ENCODE results near the gene GPR84. TPM values are rescaled to one million over a fixed set of nuclear protein-coding genes. Genes with fewer than 3 reads are reported as not detected.
A peak's percentile ranks its signal among the peaks of the same experiment; 100 is the strongest.

GPR84 gene
- total and polyA plus RNA-seq, 2 donors (not counting 1 experiment from before 2014, with no cell fraction given) = 0.16 TPM; not detected in 1

DNA sequence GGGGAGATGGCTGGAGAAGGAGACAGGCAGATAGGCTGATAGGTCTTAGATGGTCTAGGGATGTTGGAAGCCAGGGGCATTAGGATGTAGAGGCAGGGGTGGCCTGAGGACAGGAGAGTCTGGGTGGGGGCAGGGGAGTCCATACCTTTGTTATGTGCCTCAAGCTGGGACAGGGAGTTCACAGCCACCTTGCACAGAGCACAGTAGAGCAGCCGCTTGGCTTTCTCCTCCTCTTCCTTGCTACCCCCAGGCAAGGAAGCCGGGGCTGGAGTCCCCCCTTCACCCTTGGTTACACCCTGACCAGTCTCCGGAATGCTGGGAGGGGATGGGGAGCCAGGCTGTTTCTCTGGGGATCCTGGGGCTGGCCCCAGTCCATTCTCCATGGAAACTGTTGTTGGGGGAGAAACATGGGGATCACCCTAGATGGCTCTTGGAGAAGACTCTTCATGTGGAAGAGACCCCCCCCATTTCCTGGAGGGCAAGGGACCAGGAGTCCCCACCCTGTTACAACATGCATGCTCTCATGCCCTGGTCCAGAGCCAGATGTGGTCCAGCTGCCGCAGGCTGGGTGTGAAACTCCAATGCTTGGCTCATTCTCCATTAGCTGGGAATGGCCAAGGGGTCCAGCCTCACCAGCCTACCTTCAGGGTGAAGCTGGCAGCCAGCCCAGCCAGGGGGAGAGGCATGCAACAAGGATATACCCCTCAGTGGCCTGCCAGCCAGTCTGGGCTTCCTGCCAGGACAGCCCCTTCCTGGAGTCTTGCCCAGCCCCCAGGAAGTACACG lies 7.2 kb upstream of the GPR84 start:
- WGBS (ENCODE audit: insufficient coverage) = 55% methylated on average over 2 of the region's 5 CpGs
- no peak for ATAC-seq (ENCODE audit: low read depth)
- Histone ChIP-seq H3K27me3 (replicated peaks in 1 of 4; ENCODE audit: control extremely low read depth in 1 of 4, control insufficient read depth in 3 of 4, insufficient read depth in 4 of 4, low read length in 3 of 4) (no peaks in the 10 kb centered on the region), H3K27ac (ENCODE audit: low read length in 2 of 2) (no peak overlapping the region), H2AFZ (ENCODE audit: insufficient read depth, low read depth, low read length, poor library complexity, severe bottlenecking) (no peak overlapping the region), H3K4me3 (ENCODE audit: control extremely low read depth in 1 of 5, extremely low read depth in 1 of 5, insufficient read depth in 1 of 5, low read depth in 2 of 5, low read length in 4 of 5) (no peak overlapping the region), H3K9ac (ENCODE audit: low read length) (no peak overlapping the region), H3K4me2 (replicated peaks; ENCODE audit: low read depth, low read length, poor library complexity, severe bottlenecking) (no peak overlapping the region), H3K79me2 (ENCODE audit: control insufficient read depth, insufficient read depth, low read length) (no peaks in the 10 kb centered on the region), H3K4me1 (ENCODE audit: control insufficient read depth in 2 of 2, insufficient read depth in 2 of 2, low read length in 2 of 2) (peaks cover 5 to 20% of the 10 kb centered on the region in 2 donors), H4K20me1 (ENCODE audit: control insufficient read depth, insufficient read depth, low read length, poor library complexity, severe bottlenecking) (no peaks in the 10 kb centered on the region), H3K36me3 (replicated peaks in 1 of 2; ENCODE audit: control extremely low read depth in 1 of 2, control insufficient read depth in 1 of 2, extremely low read depth in 1 of 2, insufficient read depth in 2 of 2, low read length in 1 of 2) (peaks cover 0 to 24% of the 10 kb centered on the region in 2 experiments), H3K9me3 (ENCODE audit: control extremely low read depth in 1 of 3, control insufficient read depth in 2 of 3, insufficient read depth in 1 of 3, low read length in 2 of 3) (no peaks in the 10 kb centered on the region)
- Mint-ChIP-seq H3K27me3 (no peaks in the 10 kb centered on the region), H3K9me3 (ENCODE audit: insufficient read depth) (no peaks in the 10 kb centered on the region), H3K27ac (peak overlapping the region; percentile 59), H3K4me1 (peaks cover 14% of the 10 kb centered on the region), H3K4me3 (no peak overlapping the region)
- CTCF ChIA-PET = interaction anchor here (0.6 to 3.4 kb wide), 18 partner anchors 8 to 157 kb away, joined by 3 to 24 read pairs (median 6); partner anchors contain the start of genes NCKAP1L and ZNF385A
- intact Hi-C loops (cut with micrococcal nuclease) = no loop called here
- POLR2A ChIA-PET = no interaction called here
- no peak for DNase-seq
- TF ChIP-seq EZH2 (IDR thresholded peaks at IDR 0.05; ENCODE audit: borderline replicate concordance, insufficient read depth, low read depth, low read length, poor library complexity, severe bottlenecking) = no peak
- TF ChIP-seq, protein P1, sequence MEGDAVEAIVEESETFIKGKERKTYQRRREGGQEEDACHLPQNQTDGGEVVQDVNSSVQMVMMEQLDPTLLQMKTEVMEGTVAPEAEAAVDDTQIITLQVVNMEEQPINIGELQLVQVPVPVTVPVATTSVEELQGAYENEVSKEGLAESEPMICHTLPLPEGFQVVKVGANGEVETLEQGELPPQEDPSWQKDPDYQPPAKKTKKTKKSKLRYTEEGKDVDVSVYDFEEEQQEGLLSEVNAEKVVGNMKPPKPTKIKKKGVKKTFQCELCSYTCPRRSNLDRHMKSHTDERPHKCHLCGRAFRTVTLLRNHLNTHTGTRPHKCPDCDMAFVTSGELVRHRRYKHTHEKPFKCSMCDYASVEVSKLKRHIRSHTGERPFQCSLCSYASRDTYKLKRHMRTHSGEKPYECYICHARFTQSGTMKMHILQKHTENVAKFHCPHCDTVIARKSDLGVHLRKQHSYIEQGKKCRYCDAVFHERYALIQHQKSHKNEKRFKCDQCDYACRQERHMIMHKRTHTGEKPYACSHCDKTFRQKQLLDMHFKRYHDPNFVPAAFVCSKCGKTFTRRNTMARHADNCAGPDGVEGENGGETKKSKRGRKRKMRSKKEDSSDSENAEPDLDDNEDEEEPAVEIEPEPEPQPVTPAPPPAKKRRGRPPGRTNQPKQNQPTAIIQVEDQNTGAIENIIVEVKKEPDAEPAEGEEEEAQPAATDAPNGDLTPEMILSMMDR (IDR thresholded peaks at IDR 0.05) = no peak

DNA sequence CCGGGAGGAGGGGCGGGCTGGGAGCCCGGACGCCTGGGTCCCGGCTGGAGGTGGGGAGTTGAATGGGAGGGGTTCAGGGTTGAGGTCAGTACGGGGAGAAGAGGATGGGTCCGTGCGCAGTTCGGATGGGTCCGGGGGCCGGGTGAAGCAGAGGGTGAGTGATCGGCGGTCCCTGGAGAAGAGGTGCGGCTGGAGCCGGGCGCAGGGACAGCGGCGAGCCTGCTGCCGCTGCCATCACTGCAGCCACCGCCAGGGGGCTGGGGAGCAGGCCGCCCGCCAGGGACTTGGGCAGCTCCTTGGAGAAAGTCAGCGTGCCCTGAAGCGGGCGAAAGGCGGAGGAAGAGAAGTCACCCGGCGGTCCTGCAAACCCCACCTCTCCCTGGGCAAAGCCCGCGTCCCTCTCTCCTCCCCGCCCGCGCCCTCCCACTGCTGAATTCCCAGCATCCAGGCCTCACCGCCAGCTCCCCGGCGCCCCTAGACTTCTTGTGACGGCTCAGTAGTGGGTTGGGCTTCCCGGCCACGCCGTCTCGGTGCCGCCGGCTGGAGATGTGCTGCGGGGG lies 6.0 kb upstream of the GPR84 start:
- peaks cover 0 to 19% of the 10 kb centered on the region in 2 experiments for H3K36me3 ChIP-seq (replicated peaks in 1 of 2; ENCODE audit: control extremely low read depth in 1 of 2, control insufficient read depth in 1 of 2, extremely low read depth in 1 of 2, insufficient read depth in 2 of 2, low read length in 1 of 2)
- peaks cover 14% of the 10 kb centered on the region for H3K4me1 Mint-ChIP-seq
- TF ChIP-seq EZH2 (IDR thresholded peaks at IDR 0.05; ENCODE audit: borderline replicate concordance, insufficient read depth, low read depth, low read length, poor library complexity, severe bottlenecking) = no peak
- TF ChIP-seq, protein P1 (IDR thresholded peaks at IDR 0.05) = peak; percentile 39
- H3K9me3 ChIP-seq (ENCODE audit: control extremely low read depth in 1 of 3, control insufficient read depth in 2 of 3, insufficient read depth in 1 of 3, low read length in 2 of 3) = no peaks in the 10 kb centered on the region
- intact Hi-C loops (cut with micrococcal nuclease) = no loop called here
- H3K27ac Mint-ChIP-seq = no peak overlapping the region
- no peaks in the 10 kb centered on the region for H3K9me3 Mint-ChIP-seq (ENCODE audit: insufficient read depth)
- POLR2A ChIA-PET = interaction anchor here (0.7 to 0.8 kb wide), 3 partner anchors 10 to 90 kb away, joined by 3 to 4 read pairs (median 3); partner anchors contain the start of gene HNRNPA1
- DNase-seq = no peak
- H4K20me1 ChIP-seq (ENCODE audit: control insufficient read depth, insufficient read depth, low read length, poor library complexity, severe bottlenecking) = no peaks in the 10 kb centered on the region
- no peak overlapping the region for H3K27ac ChIP-seq (ENCODE audit: low read length in 2 of 2)
- H3K27me3 ChIP-seq (replicated peaks in 1 of 4; ENCODE audit: control extremely low read depth in 1 of 4, control insufficient read depth in 3 of 4, insufficient read depth in 4 of 4, low read length in 3 of 4) = no peaks in the 10 kb centered on the region
- CTCF ChIA-PET = interaction anchor here (0.5 to 3.4 kb wide), 22 partner anchors 10 to 155 kb away, joined by 3 to 24 read pairs (median 6); partner anchors contain the start of genes NCKAP1L and ZNF385A
- H2AFZ ChIP-seq (ENCODE audit: insufficient read depth, low read depth, low read length, poor library complexity, severe bottlenecking) = peak overlapping the region; percentile 42
- peaks cover 5 to 20% of the 10 kb centered on the region in 2 donors for H3K4me1 ChIP-seq (ENCODE audit: control insufficient read depth in 2 of 2, insufficient read depth in 2 of 2, low read length in 2 of 2)
- H3K27me3 Mint-ChIP-seq = no peaks in the 10 kb centered on the region
- H3K4me3 ChIP-seq (ENCODE audit: control extremely low read depth in 1 of 5, extremely low read depth in 1 of 5, insufficient read depth in 1 of 5, low read depth in 2 of 5, low read length in 4 of 5) = peak overlapping the region in 1 of 5 experiments; percentile 7
- peak; percentile 29 for ATAC-seq (ENCODE audit: low read depth)
- no peak overlapping the region for H3K9ac ChIP-seq (ENCODE audit: low read length)
- peak overlapping the region; percentile 44 for H3K4me2 ChIP-seq (replicated peaks; ENCODE audit: low read depth, low read length, poor library complexity, severe bottlenecking)
- H3K79me2 ChIP-seq (ENCODE audit: control insufficient read depth, insufficient read depth, low read length) = no peaks in the 10 kb centered on the region
- WGBS (ENCODE audit: insufficient coverage) = 93% methylated on average over 38 of the region's 44 CpGs
- H3K4me3 Mint-ChIP-seq = no peak overlapping the region
